Fibroblast of lung (primary cell): Measurements from ENCODE around the gene MYRIP.

ENCODE experiments used
- EZH2 ChIP-seq: IDR thresholded peaks from 2 replicates; pipeline ENCODE4 v1.5.1; 2012; ENCODE audit warnings: low read length, control low read depth, mild to moderate bottlenecking; ENCODE audit errors: missing control alignments
- TF ChIP-seq, protein P1 (sequence below), 2 donors: IDR thresholded peaks in 1 of 2; conservative IDR thresholded peaks in 1 of 2; 1 replicate in 1 of 2; 2 replicates in 1 of 2; pipeline ENCODE4 v1.5.1; 2011 to 2012; ENCODE audit warnings: low read length in 2 of 2, control low read depth in 1 of 2, inconsistent platforms in 1 of 2, low read depth in 1 of 2, mild to moderate bottlenecking in 1 of 2

DNA sequence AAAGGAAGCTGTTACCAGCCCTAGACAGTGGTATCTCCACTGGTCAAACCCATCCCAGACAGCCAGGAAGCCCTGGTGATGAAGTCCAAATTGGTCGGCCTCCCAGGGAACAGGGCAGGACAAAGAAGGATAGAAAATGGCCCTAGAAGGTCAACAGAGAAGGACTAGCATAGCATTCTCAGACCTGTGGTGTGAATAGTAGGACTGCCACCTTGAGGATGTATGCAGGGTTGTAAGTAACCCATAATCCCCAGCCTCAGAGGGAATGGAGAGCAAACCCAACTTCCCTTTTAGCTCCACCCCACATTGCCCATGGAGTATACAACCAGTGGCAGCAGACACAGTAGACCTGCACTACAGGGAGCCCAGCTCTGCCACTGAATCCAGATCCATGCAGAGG, 431.5 kb downstream of the MYRIP start:
- TF ChIP-seq, protein P1, sequence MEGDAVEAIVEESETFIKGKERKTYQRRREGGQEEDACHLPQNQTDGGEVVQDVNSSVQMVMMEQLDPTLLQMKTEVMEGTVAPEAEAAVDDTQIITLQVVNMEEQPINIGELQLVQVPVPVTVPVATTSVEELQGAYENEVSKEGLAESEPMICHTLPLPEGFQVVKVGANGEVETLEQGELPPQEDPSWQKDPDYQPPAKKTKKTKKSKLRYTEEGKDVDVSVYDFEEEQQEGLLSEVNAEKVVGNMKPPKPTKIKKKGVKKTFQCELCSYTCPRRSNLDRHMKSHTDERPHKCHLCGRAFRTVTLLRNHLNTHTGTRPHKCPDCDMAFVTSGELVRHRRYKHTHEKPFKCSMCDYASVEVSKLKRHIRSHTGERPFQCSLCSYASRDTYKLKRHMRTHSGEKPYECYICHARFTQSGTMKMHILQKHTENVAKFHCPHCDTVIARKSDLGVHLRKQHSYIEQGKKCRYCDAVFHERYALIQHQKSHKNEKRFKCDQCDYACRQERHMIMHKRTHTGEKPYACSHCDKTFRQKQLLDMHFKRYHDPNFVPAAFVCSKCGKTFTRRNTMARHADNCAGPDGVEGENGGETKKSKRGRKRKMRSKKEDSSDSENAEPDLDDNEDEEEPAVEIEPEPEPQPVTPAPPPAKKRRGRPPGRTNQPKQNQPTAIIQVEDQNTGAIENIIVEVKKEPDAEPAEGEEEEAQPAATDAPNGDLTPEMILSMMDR (conservative IDR thresholded peaks at IDR 0.05 in 1 of 2, IDR thresholded peaks at IDR 0.05 in 1 of 2; ENCODE audit: low read depth in 1 of 2, low read length in 2 of 2) = no peak
- no peak for TF ChIP-seq EZH2
